ENCODE measurements around the gene PDE2A. TPM values are rescaled to one million over a fixed set of nuclear protein-coding genes. Genes with fewer than 3 reads are reported as not detected.

The PDE2A gene
- total RNA-seq, 1 donor = 0.36 TPM

- Histone ChIP-seq H3K4me2 (ENCODE audit: insufficient read depth, low read length) (no peak overlapping the region), H3K79me2 (ENCODE audit: insufficient read depth, low read length) (no peaks in the 10 kb centered on the region), H2AFZ (ENCODE audit: low read length) (no peak overlapping the region), H3K36me3 (ENCODE audit: insufficient read depth, low read length) (peaks cover 25% of the 10 kb centered on the region), H3K27me3 (ENCODE audit: insufficient read depth, low read length) (peaks cover 21% of the 10 kb centered on the region), H3K4me1 (ENCODE audit: insufficient read depth, low read length) (peaks cover 11% of the 10 kb centered on the region), H3K9me3 (ENCODE audit: low read depth, low read length) (no peaks in the 10 kb centered on the region), H3K4me3 (ENCODE audit: insufficient read depth, low read length) (no peak overlapping the region), H4K20me1 (ENCODE audit: insufficient read depth, low read length) (peaks cover 37% of the 10 kb centered on the region), H3K27ac (ENCODE audit: low read depth, low read length) (no peak overlapping the region)
- peak; percentile 99 for DNase-seq (ENCODE audit: insufficient read length, low spot score, missing footprints)
- TF ChIP-seq CTCF (IDR thresholded peaks at IDR 0.05; ENCODE audit: extremely low read depth, low read depth, low read length) = peak; percentile 71
Measured at GRCh38 chr11:72684236-72684912, 10.2 kb upstream of the PDE2A start.

DNA sequence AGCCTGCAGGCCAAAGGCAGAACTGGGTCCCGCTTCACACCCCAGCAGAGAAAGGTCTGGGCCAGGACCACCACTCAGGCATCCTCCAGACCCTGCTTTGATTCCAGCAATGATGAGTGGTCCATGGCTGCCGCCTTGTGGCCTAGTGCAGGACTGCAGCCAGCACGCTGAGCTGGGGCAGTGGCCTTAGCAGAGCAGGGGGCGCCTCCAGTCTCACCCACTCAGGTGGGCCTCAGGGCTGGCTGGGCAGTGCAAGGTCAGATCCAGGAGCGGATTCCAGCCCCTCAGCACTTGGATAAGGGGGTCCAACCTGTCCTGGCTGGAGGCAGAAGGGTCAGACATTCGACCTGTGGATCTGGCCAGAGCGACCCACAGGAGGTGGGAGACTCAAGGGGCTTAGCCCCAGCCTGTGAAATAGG is 9.6 kb upstream of the PDE2A start:
- peaks cover 19% of the 10 kb centered on the region for H3K36me3 ChIP-seq (ENCODE audit: insufficient read depth, low read length)

DNA sequence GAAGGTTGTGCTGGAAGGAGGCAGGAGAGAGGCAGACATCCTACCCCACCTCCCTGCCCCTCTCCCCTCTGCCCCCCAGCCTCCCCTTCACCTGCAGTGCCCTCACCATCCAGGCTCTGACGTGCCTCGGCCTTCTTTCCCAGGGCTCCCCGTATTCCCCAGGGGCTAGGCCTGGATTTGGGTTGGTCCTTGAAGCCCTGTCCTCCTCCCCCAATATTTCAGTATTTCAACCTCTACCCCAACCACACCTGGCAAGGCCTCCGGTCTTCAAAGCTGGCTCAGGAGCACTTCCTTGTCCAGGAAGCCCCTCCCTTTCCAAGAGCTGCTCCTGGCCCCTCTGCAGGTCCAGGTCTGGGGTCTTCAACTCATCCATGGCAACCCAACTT is 8.6 kb upstream of the PDE2A start:
- no peak for DNase-seq (ENCODE audit: insufficient read length, low spot score, missing footprints)
- TF ChIP-seq CTCF (IDR thresholded peaks at IDR 0.05; ENCODE audit: extremely low read depth, low read depth, low read length) = no peak
- Histone ChIP-seq H3K4me2 (ENCODE audit: insufficient read depth, low read length) (no peak overlapping the region), H3K4me1 (ENCODE audit: insufficient read depth, low read length) (peaks cover 11% of the 10 kb centered on the region), H3K4me3 (ENCODE audit: insufficient read depth, low read length) (no peak overlapping the region), H3K27ac (ENCODE audit: low read depth, low read length) (no peak overlapping the region), H3K79me2 (ENCODE audit: insufficient read depth, low read length) (no peaks in the 10 kb centered on the region), H3K27me3 (ENCODE audit: insufficient read depth, low read length) (peaks cover 34% of the 10 kb centered on the region), H3K9me3 (ENCODE audit: low read depth, low read length) (no peaks in the 10 kb centered on the region), H4K20me1 (ENCODE audit: insufficient read depth, low read length) (peaks cover 37% of the 10 kb centered on the region), H3K36me3 (ENCODE audit: insufficient read depth, low read length) (peaks cover 15% of the 10 kb centered on the region), H2AFZ (ENCODE audit: low read length) (no peak overlapping the region)

More for the DNA sequence above, 9.6 kb upstream of the PDE2A start:
- Histone ChIP-seq H3K27ac (ENCODE audit: low read depth, low read length) (no peak overlapping the region), H3K4me1 (ENCODE audit: insufficient read depth, low read length) (peaks cover 11% of the 10 kb centered on the region), H3K4me2 (ENCODE audit: insufficient read depth, low read length) (no peak overlapping the region), H3K27me3 (ENCODE audit: insufficient read depth, low read length) (peaks cover 25% of the 10 kb centered on the region), H2AFZ (ENCODE audit: low read length) (no peak overlapping the region), H4K20me1 (ENCODE audit: insufficient read depth, low read length) (peaks cover 37% of the 10 kb centered on the region), H3K4me3 (ENCODE audit: insufficient read depth, low read length) (no peak overlapping the region), H3K9me3 (ENCODE audit: low read depth, low read length) (no peaks in the 10 kb centered on the region), H3K79me2 (ENCODE audit: insufficient read depth, low read length) (no peaks in the 10 kb centered on the region)
- TF ChIP-seq CTCF (IDR thresholded peaks at IDR 0.05; ENCODE audit: extremely low read depth, low read depth, low read length) = peak; percentile 92
- peak; percentile 94 for DNase-seq (ENCODE audit: insufficient read length, low spot score, missing footprints)

GRCh38 chr11:72682238-72682857 is 8.1 kb upstream of the PDE2A start:
- peaks cover 10% of the 10 kb centered on the region for H3K36me3 ChIP-seq (ENCODE audit: insufficient read depth, low read length)
- H3K79me2 ChIP-seq (ENCODE audit: insufficient read depth, low read length) = no peaks in the 10 kb centered on the region
- H3K4me1 ChIP-seq (ENCODE audit: insufficient read depth, low read length) = peaks cover 11% of the 10 kb centered on the region
- no peak for TF ChIP-seq CTCF (IDR thresholded peaks at IDR 0.05; ENCODE audit: extremely low read depth, low read depth, low read length)
- no peak overlapping the region for H3K27ac ChIP-seq (ENCODE audit: low read depth, low read length)
- peaks cover 34% of the 10 kb centered on the region for H4K20me1 ChIP-seq (ENCODE audit: insufficient read depth, low read length)
- H3K27me3 ChIP-seq (ENCODE audit: insufficient read depth, low read length) = peaks cover 37% of the 10 kb centered on the region
- no peak overlapping the region for H3K4me2 ChIP-seq (ENCODE audit: insufficient read depth, low read length)
- H3K4me3 ChIP-seq (ENCODE audit: insufficient read depth, low read length) = no peak overlapping the region
- H3K9me3 ChIP-seq (ENCODE audit: low read depth, low read length) = no peaks in the 10 kb centered on the region
- no peak for DNase-seq (ENCODE audit: insufficient read length, low spot score, missing footprints)
- no peak overlapping the region for H2AFZ ChIP-seq (ENCODE audit: low read length)
